Astrocyte of the spinal cord (primary cell): ENCODE data around the gene SORCS2.

Experiments used
- DNase-seq: peaks from one replicate; pipeline ENCODE4 v3.0.0; 2011; ENCODE audit warnings: low read depth, low spot score
- H3K4me3 ChIP-seq: 2 replicates; pipeline ENCODE4 v1.5.1; 2011; ENCODE audit warnings: low read depth, mild to moderate bottlenecking, low read length, moderate library complexity
- CTCF ChIP-seq: IDR thresholded peaks from 2 replicates; pipeline ENCODE4 v1.5.1; 2012; ENCODE audit warnings: low read depth, mild to moderate bottlenecking, low read length, inconsistent platforms
- in situ Hi-C: cut with HindIII; loops from 2 replicates; pipeline ENCODE4 v1.10.0; 2017; ENCODE audit warnings: low sequenced_read_pairs

The SORCS2 gene

GRCh38 chr4:7300711-7301095 lies 108.4 kb downstream of the SORCS2 start:
- in situ Hi-C loops = no loop called here
- H3K4me3 ChIP-seq = no peak overlapping the region
- DNase-seq = no peak
- no peak for TF ChIP-seq CTCF

- H3K4me3 ChIP-seq = no peak overlapping the region
- no peak for TF ChIP-seq CTCF
- in situ Hi-C loops = no loop called here
- DNase-seq = no peak
Measured at GRCh38 chr4:7301126-7301785, 108.9 kb downstream of the SORCS2 start.

- TF ChIP-seq CTCF = no peak
- H3K4me3 ChIP-seq = no peak overlapping the region
- DNase-seq = no peak
- in situ Hi-C loops = no loop called here
Measured at GRCh38 chr4:7301846-7302630, 109.7 kb downstream of the SORCS2 start.

GRCh38 chr4:7302781-7303404 lies 110.6 kb downstream of the SORCS2 start:
- no peak overlapping the region for H3K4me3 ChIP-seq
- TF ChIP-seq CTCF = no peak
- in situ Hi-C loops = no loop called here
- DNase-seq = no peak

- H3K4me3 ChIP-seq = no peak overlapping the region
- no peak for TF ChIP-seq CTCF
- in situ Hi-C loops = no loop called here
- DNase-seq = no peak
Measured at GRCh38 chr4:7303561-7303960, 111.2 kb downstream of the SORCS2 start.

- no peak for TF ChIP-seq CTCF
- in situ Hi-C loops = no loop called here
- no peak overlapping the region for H3K4me3 ChIP-seq
- no peak for DNase-seq
Measured at GRCh38 chr4:7304436-7304835, 112.1 kb downstream of the SORCS2 start.
